ENCODE data around the gene STX1B.
A peak's percentile ranks its signal among the peaks of the same experiment; 100 is the strongest.
"Not testable (repeated sequence)": the region's sequence is repeated elsewhere in the genome, so short reads cannot be mapped to it uniquely, and the experiment has no call there.

The STX1B gene

DNA sequence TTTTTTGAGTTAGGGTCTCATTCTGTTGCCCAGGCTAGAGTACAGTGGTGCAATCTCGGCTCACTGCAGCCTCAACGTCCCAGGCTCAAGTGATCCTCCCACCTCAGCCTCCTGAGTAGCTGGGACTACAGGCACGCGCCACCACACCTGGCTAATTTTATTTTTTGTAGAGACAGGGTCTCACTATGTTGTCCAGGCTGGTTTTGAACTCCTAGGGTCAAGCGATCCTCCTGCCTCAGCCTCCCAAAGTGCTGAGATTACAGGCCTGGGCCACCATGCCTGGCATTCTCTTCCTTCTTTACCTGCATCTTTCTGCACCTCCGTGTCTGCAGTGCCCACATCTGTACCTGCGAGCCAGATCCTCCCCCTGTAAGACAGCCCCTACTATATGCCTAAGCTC, 1.4 kb upstream of the STX1B start:
- DNase-seq = not testable (repeated sequence)

DNA sequence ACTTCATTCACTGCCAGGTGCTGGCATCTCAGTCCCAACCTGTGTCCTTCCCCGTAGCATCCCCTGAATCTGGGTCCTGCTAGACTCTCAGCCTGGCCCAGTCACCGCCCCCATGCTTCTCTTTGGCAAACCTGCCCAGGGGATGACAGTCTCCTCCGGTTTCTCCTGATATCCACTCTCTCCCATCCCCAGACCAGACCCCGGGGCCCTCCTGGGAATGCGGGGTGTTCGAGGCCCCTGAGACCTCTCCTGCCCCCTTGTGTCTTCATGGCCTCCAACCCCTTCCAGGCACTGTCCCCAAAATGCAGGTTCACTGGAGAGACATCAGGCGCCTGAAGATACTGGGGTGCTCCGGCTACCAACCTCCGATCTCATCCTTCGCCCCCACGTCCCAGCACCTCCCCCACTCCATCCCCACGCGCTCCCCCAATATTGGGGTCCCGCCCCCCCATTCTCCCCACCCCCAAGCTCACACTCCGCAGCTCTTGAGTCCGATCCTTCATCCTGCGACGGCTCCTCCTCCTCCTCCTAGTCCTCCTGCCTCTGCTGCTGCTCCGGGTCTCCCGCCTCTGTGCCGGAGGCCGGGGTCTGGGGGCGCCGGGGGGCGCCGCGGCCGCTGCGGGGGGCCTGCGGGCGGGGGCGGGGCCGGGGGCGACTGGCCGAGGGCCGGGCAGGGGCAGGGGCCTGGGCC, 399 bp downstream of the STX1B start:
- no peak for DNase-seq

DNA sequence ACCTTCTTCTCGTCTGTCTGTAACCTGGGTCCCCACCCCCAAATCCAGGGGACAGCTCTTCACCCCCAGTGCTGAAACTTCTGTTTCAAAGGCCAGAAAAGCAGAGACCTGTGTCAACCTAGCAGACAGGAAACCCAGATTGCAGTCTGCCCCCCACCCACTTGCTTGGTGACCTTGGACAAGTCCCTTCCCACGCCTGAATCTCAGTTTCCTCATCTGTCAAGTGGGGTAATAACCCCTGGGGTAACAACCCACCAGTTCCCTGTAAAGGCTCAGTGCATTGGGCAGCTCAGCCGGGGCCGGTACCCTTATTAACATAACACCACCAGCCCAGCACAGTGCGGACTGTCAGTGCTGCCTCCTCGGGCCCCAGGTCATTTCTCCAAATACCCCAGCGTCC, 1.3 kb downstream of the STX1B start:
- DNase-seq = no peak

DNA sequence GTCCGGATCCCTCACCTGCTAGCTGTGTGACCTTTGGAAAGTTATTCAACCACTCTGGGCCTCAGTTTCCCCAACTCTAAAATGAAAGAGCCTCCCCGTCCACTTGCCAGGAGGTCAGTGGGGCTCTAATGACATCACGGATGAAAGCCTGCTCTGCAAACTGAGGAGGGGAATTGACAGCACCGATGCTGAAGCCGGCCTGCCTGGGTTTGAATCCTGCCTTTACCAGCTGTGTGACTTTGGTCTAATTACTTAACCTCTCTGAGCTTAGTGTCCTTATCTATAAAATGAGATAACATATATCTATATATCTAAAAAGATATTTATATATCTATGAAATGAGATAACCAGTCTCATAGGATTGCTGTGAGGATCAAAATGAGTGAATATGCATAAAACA, 1.9 kb downstream of the STX1B start:
- no peak for DNase-seq

DNA sequence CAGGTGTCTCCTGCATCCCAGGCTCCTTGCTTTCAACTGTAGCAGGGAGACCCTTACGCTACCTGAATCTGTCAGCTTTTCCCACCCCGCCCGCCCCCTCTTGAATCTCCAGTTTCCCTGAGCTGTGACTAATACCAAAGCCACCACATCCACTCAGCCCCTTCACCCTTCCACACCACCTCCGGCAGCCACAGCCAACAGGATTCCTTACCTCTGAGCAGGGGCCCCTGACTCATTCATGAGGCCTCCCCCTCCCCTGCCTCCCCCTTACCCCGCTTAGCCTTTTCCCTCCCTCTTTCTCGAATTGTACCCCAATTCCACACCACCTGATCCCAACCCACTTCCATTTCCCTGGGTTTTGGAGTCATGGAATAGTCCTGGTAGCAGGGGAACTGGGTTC, 2.3 kb downstream of the STX1B start:
- DNase-seq = no peak

DNA sequence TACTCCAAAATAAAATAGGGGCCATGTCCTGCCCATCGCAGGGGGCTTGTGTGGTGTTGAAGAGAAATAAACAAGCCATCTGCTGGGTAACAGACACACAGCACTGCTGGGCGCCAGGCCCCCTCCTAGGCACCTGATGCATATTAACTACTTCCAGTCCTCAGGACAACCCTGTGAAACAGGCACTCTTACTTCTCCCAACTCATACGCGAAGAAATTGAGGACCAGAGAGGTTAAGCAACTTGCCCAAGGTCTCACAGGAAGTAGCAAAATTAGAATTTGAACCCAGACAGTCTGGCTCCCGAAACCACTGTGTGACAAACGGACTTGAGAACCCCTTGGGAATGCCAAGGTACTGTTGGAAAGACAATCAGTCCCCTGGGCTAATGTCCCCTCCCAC, 2.8 kb downstream of the STX1B start:
- DNase-seq = no peak

DNA sequence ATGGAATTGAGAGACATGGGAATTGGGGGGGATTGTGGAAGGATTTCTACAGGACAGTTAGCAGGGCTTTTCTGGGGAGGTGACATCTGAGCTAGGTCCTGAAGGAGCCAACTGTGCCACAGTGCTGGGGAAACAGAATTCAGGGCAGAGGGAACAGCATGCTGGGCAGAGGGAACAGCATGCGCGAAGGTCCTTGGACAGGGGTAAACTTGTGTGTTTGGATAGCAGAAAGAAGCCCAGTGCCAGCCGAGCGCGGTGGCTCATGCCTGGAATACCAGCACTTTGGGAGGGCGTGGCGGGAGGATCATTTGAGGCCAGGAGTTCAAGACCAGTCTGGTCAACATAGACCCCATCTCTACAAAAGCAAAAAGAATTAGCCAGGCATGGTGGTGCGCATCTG, 3.8 kb downstream of the STX1B start:
- no peak for DNase-seq

DNA sequence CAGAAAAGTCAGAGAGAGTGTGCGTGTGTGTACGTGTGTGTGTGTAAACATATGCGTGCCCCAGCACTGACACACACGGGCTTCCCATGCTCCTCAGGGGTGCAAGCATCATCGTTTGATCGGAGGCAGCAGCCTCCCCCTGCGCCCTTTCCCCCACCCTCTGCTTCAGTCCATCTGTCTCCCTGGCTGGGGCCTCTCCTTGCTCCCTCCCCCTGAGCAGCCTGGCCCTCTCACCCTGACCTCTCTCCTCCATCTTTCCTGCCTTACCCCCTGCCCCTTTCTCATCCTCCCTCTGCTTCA, 4.4 kb downstream of the STX1B start:
- DNase-seq = no peak

DNA sequence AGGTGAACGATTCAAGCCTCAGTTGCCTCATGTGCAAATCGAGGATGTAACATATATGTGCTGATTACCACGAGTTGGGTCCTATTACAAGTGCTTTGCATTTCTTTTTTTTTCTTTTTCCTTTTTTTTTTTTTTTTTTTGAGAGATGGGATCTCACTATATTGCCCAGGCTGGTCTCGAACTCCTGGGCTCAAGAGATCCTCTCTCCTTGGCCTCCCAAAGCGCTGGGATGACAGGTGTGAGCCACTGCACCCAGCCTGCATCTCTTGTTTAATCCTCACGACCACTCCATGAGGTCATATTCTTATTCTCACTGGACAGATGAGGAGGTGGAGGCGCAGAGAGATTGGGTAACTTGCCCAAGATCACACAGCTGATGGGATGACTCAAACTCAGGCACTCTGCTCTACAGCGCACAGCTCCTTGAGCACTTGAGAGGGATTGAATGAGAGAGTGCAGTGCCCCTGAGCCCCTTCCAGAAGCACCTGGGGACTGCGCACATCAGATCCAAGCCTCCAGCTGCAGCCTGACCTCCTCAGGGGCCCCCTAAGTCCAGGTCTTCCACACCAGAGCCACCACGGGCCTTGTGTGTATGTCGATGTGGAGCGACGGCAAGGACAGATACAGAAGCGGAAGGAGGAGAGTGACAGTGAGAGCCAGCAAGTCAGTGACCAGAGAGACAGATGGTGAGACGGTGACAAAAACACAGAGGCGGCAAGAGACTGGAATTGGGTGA, 4.9 kb downstream of the STX1B start:
- no peak for DNase-seq

DNA sequence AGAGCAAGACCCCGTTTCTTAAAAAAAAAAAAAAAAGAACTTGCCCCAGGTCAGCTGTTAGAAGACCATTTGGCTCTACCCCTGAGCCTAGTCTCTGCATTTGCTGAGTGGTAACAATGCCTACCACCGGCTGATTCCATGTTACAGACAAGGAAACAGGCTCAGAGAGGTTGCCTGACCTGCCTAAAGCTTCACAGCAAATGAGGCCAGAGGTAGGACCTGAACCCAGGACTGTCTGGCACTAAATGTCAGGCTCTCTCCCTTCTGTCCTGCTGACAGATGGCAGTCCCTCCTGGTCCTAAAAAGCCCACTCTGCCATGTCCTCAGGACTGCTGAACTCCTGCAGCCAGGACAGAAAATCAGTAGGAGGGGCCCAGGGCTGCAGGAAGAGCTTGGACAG, 5.8 kb downstream of the STX1B start:
- no peak for DNase-seq

DNA sequence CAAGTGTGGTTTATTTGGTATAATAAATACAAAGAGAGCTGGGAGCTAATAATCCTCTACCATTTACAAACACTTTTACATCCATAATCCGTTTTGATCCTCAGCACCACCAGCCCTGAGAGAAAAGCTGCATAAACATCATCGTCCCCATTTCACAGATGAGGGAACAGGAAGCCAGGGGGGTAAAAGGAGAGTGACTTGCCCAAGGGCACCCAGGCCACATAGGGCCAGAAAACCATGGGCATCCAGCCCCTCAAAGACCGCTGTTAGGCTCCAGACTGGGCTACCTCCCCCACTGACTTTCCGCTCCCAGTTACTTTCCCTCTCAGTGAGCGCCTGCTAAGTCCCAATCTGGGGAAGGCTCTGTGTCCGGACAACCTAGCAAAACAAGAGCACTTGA, 6.7 kb downstream of the STX1B start:
- DNase-seq = no peak

DNA sequence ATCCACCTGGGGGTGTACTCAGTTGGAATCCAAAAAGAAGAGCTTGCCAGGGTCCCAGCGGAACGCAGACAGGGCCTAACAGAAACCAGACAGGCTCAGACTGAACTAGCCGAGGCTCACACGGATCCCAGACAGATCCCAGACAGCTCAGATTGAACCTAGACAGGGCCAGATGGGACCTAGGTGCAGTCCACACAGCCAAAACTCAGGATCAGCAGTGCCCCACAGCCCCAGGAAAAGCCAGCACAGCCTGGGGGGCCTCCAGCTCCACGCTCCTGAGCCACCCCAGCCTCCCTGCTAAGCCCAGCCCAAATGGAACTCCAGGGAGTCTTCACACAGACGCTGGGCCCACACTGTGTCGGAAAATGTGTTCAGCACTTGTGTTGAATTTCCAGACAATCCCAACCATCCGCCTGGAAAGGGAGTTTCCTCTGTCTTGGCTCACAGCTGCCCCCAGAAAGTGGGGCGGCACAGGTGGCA, 7.5 kb downstream of the STX1B start:
- no peak for DNase-seq

DNA sequence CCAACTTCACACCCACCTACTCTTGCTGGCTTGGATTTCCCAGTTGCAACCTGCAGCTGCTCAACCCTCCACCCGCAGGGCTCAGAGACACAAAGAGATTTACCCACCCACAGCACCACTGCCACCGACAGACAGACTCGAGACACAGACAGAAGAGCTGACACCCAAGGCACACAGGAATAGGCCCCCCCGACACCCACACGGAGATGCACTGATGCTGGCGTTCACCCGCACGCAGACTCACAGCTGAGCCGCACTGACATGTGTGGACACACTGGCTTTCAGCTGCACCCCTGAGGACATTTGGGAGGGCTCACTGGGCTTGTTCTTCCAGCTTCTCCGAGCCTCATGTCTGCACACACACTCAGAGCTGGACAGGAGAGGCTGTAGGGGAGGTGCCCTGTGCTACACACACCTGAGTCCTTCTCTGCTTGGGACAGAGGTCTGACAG, 8.2 kb downstream of the STX1B start:
- DNase-seq = no peak

DNA sequence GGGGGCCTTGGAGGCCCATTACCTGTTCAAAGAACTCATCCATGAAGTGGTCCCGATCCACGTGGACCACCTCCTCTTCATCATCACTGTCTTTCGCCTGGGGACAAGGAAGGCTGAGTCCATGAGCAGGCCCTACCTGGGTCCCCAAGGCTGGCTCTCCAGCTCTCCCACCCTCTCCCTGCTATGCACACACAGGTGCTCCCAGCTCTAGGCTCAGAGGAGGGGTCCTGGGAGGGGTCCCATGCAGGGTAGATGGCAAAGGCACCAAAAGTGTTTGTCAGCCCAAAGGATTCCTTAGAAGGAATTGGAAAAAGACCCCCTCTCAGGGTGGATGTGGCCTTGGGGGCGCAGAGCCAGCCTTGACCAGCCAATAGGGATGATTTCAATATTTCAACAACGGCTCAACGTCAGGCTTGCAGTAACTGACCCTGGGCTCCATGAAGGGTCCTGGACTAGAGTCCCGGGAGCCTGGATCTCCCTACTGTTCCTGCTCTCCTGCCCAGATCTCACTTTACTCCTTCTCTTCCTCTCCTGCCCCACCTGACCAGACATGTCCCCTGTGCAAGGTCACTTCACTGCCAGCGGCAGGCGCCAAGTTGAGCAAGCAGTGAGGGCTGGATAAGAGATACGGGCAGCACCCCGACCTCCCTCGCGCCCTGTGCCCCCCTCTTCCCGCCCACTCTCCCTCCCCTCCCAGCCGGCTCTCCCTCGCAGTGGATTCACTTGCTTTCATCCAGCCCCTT, 8.8 kb downstream of the STX1B start:
- no peak for DNase-seq

DNA sequence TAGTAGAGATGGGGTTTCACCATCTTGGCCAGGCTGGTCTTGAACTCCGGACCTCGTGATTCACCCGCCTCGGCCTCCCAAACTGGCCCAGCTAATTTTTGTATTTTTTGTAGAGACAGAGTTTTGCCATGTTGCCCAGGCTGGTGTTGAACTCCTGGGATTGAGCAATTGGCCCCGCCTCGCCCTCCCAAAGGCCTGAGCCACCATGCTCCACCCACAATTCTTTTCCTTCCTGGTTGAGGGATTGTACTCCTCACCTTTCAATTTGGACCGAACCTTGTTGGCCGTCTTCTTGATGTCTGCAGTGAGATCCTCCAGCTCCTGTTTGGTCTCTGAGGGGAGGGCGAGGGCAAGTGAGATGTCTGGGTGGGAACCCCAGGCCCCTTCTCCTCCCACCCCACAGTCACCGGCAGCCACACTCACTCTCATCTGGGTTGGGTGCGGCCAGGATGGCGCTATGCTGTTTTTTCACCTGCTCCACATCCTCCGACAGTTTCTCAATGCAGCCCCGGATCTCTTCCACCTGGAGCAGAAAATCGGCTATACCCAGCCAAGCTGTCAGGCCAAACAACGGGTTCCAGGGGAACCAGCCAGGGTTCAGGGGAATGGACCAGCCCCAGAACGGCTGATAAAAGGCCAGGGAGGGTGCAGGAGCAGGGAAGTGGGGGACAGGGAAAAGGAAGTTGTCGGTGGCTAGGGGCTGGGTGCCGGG, 9.6 kb downstream of the STX1B start:
- DNase-seq = no peak

DNA sequence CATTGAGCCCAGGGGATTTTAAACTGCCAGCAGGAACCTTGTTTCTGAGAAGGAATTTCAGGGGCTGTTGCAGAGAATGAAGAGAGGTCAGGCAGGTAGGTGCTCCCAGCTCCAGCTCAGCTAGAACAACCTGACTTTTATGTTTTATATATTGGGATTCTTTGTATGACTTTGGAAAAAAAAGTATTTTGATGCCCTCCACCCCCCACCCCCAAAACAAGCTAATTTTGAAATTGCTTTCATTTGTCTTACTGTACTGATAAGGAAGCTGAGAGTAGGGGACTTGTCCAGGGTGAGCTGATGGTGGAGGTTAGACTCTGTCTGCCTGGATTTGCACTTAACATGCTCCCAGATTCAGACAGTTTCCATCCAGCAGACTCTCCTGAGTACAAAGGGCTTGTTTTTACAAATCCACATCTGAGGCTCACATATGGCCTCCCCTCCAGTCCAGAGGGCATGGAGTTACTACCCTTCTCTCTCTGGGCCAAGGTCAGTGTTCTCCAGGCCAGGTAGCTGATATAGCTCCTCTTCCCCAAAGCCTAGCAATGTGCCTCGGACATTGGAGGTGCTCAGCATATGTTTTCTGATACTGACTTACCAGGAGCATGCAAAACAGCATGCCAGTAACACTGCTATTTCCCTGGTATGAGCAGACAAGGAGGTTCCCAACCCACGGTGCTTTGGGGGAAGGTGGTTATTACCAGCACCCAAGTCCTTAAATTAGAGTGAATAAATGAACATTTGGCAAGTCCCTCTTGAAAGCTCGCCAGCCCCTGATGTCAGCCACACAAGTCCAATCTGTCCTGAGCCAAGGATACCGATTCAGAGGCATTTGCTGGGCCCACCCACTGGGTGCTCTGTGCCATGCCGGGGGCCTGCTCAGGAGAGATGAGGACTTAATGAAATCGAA, 11.3 kb downstream of the STX1B start:
- no peak for DNase-seq

DNA sequence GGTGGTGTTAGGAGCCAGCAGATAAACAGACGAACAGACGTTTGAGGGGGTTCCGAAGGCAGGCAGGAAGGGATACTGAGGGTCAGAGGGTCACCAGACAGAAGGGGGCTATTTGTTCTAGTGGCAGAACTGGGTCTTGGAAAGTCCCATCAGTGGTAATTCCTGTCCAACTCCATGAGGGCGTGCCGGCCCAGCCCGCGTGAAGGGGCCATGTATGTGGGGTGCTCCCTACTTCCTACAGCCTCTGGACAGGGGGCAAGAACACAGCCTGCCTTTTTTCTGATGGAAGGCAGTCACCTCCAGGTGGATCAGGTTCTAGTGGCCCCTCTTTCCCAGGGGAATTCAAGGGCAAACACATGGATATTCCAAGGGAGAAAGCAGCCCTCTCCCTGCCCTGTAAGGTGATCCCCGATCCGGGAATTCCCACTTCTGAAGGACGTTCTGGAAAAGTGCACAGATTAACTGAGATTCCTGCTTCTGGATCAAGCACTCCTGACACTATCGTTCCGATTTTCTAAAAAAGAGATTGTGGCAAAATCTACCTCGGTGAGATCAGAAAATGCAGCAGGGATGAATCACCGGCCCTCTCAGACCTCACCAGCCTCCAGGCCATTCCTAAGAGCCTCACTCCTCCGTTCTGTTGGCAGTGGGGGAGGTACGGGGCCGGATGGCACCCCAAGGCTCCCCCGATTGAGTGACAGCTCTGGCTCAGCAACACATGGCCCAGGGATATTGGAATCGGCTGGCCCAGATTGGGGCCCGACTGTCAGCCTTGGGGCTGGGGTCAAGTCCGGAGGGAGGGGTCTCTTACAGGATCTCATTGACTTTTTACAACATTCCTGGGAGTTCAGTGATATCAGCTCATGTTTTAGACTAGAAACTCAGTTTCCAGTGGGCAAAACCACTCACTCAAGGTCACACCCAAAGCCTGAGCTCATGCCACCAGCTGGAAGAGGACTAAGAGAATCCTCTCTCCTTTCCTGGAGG, 12.4 kb downstream of the STX1B start:
- peak; percentile 32 to 74 for DNase-seq

DNA sequence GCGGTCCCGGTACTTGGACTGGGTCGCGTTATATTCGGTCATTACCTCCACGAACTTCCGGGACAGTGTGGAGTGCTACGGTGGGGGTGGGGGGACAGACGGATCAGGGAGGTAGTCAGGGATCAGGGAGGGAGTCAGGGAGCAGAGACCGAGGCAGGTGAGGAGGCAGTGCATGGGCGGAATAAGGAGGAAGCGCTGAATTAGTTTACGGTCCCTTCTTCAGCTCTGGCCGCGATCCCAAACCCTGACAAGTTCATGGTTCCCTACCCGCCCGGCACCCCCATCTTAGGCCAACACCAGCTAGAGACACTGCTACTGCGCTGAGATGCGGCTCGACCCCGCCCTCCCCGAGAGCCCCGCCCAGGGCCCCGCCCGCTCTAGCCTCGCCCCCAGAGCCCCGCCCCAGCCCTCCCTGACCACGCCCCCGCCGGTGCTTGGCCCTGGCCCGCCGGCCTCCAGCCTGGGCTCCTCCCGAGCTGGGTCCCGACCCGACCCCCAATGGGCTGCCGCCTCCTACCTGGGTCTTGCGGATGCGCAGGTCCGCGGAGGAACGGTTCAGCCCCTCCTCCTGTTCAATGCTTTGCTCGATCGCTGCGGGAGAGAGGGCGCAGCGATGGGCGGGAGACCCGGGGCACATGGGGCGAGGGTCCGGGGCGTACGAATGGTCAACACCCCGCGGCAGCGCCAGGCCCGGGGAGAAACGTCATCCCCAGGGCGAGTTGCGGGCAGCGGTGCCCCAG, 13.3 kb downstream of the STX1B start:
- DNase-seq = peak in 1 of 2 experiments; percentile 77

DNA sequence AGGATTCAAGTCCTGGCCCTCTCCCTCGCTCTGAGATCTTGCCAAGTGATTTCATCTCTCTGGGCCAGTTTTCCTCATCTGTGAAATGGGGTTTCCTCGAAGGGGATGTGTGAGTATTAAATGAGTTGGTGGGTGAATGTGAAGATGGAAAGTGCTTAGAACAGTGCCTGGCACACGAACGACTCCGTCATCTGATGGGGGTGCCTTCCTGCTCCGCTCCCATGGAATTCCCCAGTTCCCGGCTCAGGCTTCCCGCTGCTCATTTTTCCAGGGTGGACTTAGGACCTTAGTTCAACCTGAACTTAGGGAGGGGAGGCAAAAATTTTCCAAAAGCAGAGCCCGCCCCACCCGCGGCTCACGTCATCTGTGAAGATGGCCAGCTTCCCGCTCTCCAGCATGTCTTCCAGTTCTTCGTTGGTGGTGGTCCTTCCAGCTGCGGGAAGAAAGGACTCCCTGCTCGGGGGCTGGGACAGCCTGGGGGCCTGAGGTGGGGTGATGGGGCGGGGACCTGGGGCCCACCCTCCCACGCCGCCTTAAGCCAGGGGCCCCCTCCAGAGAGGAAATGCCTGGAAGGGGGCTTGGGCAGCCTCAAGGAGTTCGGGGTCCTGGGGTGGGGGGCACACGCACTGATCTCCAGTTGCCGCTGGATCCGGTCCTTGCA, 14.0 kb downstream of the STX1B start:
- peak in 1 of 2 experiments; percentile 31 for DNase-seq

DNA sequence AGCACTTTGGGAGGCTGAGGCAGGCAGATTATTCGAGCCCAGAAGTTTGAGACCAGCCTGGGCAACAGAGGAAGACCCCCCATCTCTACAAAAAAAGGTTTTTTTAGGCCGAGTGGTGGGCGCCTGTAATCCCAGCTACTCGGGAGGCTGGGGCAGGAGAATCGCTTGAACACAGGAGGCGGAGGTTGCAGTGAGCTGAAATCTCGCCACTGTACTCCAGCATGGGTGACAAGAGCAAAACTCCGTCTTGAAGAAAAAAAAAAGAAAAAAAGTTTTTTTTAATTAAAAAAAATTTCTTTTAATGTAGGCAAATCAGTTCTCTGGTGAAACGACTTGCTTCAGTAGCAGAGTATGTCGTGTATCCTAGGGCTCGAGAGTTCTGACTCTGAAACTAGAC, 14.5 kb downstream of the STX1B start:
- DNase-seq = no peak

Measured in SW 1271 (cell line).